HFF-Myc (cell line): ENCODE results near the gene NR1I2.

Experiments
- DNase-seq: peaks from one replicate; pipeline ENCODE4 v3.0.0-alpha.2; 2011; ENCODE audit warnings: low read depth; ENCODE audit errors: extremely low read depth
- H3K4me3 ChIP-seq: replicated peaks from 2 replicates; pipeline ENCODE4 v1.5.1; 2011; ENCODE audit warnings: low read depth, mild to moderate bottlenecking, control low read depth, low read length
- CTCF ChIP-seq: IDR thresholded peaks from 2 replicates; pipeline ENCODE4 v1.5.1; 2012; ENCODE audit warnings: mild to moderate bottlenecking, low read depth, low read length, control low read depth; ENCODE audit errors: missing control alignments

NR1I2 gene

DNA sequence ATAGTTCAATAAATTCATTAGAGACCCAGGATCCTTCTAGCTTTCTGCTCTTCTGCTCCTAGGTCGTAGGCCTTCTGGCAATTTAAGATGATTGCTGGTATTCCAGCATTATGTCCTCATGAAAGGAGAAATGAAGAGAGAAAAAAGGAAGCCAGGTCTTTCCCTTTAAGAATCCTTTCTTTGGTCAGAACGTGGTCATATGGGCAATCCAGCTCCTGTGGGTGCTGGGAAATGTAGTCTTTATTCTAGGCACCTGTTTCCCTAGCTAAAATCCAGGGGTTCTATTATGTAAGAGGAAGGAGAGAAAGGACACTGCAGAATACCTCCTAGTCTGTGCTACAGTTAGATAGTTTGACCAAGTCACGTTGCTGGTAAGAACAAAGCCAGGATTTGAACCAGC, 35.5 kb upstream of the NR1I2 start:
- no peak for DNase-seq
- no peak for TF ChIP-seq CTCF
- H3K4me3 ChIP-seq: no peak overlapping the region

DNA sequence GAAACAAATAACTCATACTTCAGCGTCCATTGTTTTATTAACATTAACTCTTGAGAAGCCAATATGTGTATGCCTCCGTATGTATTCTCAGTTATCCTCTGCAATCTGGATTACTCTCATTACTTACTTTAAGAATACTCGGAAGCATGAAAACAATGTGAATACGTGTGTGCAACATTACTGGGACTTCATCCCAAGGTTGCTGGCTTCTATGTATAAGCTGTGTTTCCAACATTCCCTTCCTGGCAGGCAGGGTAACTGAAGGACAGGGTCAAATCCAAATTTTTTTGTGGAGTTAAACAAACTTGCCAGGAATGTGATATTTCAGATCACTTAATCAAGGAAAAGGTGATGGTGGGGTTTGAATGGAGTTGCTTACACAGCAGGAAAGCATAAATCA, 34.5 kb upstream of the NR1I2 start:
- no peak overlapping the region for H3K4me3 ChIP-seq
- TF ChIP-seq CTCF: no peak
- DNase-seq: no peak

- no peak for TF ChIP-seq CTCF
- DNase-seq: no peak
- H3K4me3 ChIP-seq: no peak overlapping the region
Measured at GRCh38 chr3:119748991-119749390, 32.9 kb upstream of the NR1I2 start.

DNA sequence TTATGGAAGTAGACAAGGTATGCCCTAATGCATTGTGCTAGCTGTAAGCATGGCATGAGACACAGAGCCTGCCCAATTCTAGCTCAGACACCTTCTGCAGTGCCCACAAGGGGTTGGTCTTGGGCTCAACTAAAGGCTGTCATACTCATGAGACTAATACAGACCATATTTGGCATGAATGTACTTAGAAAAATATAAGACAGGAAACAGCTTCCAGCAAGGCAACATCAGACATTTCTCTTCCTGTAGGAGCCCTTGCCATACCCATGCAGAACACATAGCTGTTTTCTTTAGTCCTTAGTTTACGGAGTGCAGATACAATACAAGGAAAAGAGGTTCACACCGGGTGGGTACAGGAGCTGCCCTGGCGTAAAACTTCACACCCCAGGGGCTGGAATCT, 30.5 kb upstream of the NR1I2 start:
- TF ChIP-seq CTCF: no peak
- no peak overlapping the region for H3K4me3 ChIP-seq
- no peak for DNase-seq

GRCh38 chr3:119759962-119760361, 21.9 kb upstream of the NR1I2 start:
- H3K4me3 ChIP-seq: no peak overlapping the region
- TF ChIP-seq CTCF: no peak
- DNase-seq: no peak

GRCh38 chr3:119762876-119763275, 19.0 kb upstream of the NR1I2 start:
- DNase-seq: no peak
- H3K4me3 ChIP-seq: no peak overlapping the region
- no peak for TF ChIP-seq CTCF

- no peak overlapping the region for H3K4me3 ChIP-seq
- no peak for DNase-seq
- TF ChIP-seq CTCF: no peak
Measured at GRCh38 chr3:119763466-119763865, 18.4 kb upstream of the NR1I2 start.
